GM12801 (cell line): ENCODE data around the gene PAK4.

Experiments
- CTCF ChIP-seq: IDR thresholded peaks from one replicate; pipeline ENCODE4 v1.5.1; 2011; ENCODE audit warnings: control low read depth; ENCODE audit not compliant: insufficient read length; ENCODE audit errors: extremely low read depth

The PAK4 gene

GRCh38 chr19:39144290-39145071, 18.9 kb downstream of the PAK4 start:
- TF ChIP-seq CTCF: no peak

- TF ChIP-seq CTCF: no peak
Measured at GRCh38 chr19:39145180-39145953, 19.8 kb downstream of the PAK4 start.

GRCh38 chr19:39146091-39146490, 20.5 kb downstream of the PAK4 start:
- no peak for TF ChIP-seq CTCF

- no peak for TF ChIP-seq CTCF
Measured at GRCh38 chr19:39146686-39147450, 21.3 kb downstream of the PAK4 start.

- no peak for TF ChIP-seq CTCF
Measured at GRCh38 chr19:39147480-39147879, 21.9 kb downstream of the PAK4 start.

GRCh38 chr19:39148939-39149529, 23.4 kb downstream of the PAK4 start:
- TF ChIP-seq CTCF: no peak

GRCh38 chr19:39150235-39150634, 24.6 kb downstream of the PAK4 start:
- no peak for TF ChIP-seq CTCF
